ENCODE data around the gene RABGAP1L. TPM values are rescaled to one million over a fixed set of nuclear protein-coding genes. Genes with fewer than 3 reads are reported as not detected.

RABGAP1L gene
- total and polyA plus RNA-seq, 4 donors, result 4.8 to 53.5 (median 18.8) TPM

- TF ChIP-seq FOXA1 (IDR thresholded peaks at IDR 0.05) (no peak), FOXA2 (IDR thresholded peaks at IDR 0.05) (no peak), MAX (IDR thresholded peaks at IDR 0.05) (no peak), SP1 (IDR thresholded peaks at IDR 0.05) (no peak)
- Histone ChIP-seq H3K27me3 (ENCODE audit: control insufficient read depth in 4 of 4, insufficient read depth in 4 of 4, low read length in 3 of 4) (no peaks in the 10 kb centered on the region), H3K4me3 (ENCODE audit: low read depth in 1 of 3, low read length in 3 of 3) (no peak overlapping the region), H3K9me3 (ENCODE audit: control insufficient read depth in 4 of 4, low read length in 3 of 4) (no peaks in the 10 kb centered on the region), H3K36me3 (ENCODE audit: control insufficient read depth in 4 of 4, insufficient read depth in 3 of 4, low read depth in 1 of 4, low read length in 3 of 4) (no peaks in the 10 kb centered on the region), H3K9ac (ENCODE audit: low read depth in 1 of 2, low read length in 2 of 2) (no peak overlapping the region), H3K27ac (ENCODE audit: low read depth in 1 of 2, low read length in 2 of 2) (no peak overlapping the region), H3K4me1 (ENCODE audit: control insufficient read depth in 4 of 4, insufficient read depth in 4 of 4, low read length in 3 of 4) (peaks cover 0 to 15% (median 3%) of the 10 kb centered on the region in 4 donors)
- no peak for DNase-seq (ENCODE audit: low spot score)
- WGBS, result 46% methylated on average over 1 of the region's 1 CpG
These were observed 641.6 kb downstream of the RABGAP1L start for GRCh38 chr1:174800876-174801275.

- TF ChIP-seq HNF4A (conservative IDR thresholded peaks at IDR 0.05) (no peak), YY1 (IDR thresholded peaks at IDR 0.05) (no peak), HNF4G (IDR thresholded peaks at IDR 0.05) (no peak), GABPA (IDR thresholded peaks at IDR 0.05 in 1 of 2, conservative IDR thresholded peaks at IDR 0.05 in 1 of 2) (no peak), REST (IDR thresholded peaks at IDR 0.05) (no peak), CTCF (IDR thresholded peaks at IDR 0.05; ENCODE audit: low read depth, low read length, missing input control) (no peak)
These were observed 650.5 kb downstream of the RABGAP1L start for GRCh38 chr1:174809755-174810280.

GRCh38 chr1:174812016-174812415 lies 652.7 kb downstream of the RABGAP1L start:
- Histone ChIP-seq H3K9ac (ENCODE audit: low read depth in 1 of 2, low read length in 2 of 2) (no peak overlapping the region), H3K4me3 (ENCODE audit: low read depth in 1 of 3, low read length in 3 of 3) (no peak overlapping the region), H3K27ac (ENCODE audit: low read depth in 1 of 2, low read length in 2 of 2) (no peak overlapping the region), H3K4me1 (ENCODE audit: control insufficient read depth in 4 of 4, insufficient read depth in 4 of 4, low read length in 3 of 4) (peaks cover 0 to 3% (median 0%) of the 10 kb centered on the region in 4 donors), H3K9me3 (ENCODE audit: control insufficient read depth in 4 of 4, low read length in 3 of 4) (no peaks in the 10 kb centered on the region), H3K27me3 (ENCODE audit: control insufficient read depth in 4 of 4, insufficient read depth in 4 of 4, low read length in 3 of 4) (no peaks in the 10 kb centered on the region), H3K36me3 (ENCODE audit: control insufficient read depth in 4 of 4, insufficient read depth in 3 of 4, low read depth in 1 of 4, low read length in 3 of 4) (no peaks in the 10 kb centered on the region)
- TF ChIP-seq ATF3 (IDR thresholded peaks at IDR 0.05), result no peak
- DNase-seq (ENCODE audit: low spot score), result no peak

More at GRCh38 chr1:174809755-174810280, 650.5 kb downstream of the RABGAP1L start:
- H3K9me3 ChIP-seq (ENCODE audit: control insufficient read depth in 4 of 4, low read length in 3 of 4), result no peaks in the 10 kb centered on the region
- H3K27ac ChIP-seq (ENCODE audit: low read depth in 1 of 2, low read length in 2 of 2), result no peak overlapping the region
- H3K27me3 ChIP-seq (ENCODE audit: control insufficient read depth in 4 of 4, insufficient read depth in 4 of 4, low read length in 3 of 4), result no peaks in the 10 kb centered on the region
- H3K4me3 ChIP-seq (ENCODE audit: low read depth in 1 of 3, low read length in 3 of 3), result no peak overlapping the region
- no peak for DNase-seq (ENCODE audit: low spot score)
- peaks cover 0 to 3% (median 0%) of the 10 kb centered on the region in 4 donors for H3K4me1 ChIP-seq (ENCODE audit: control insufficient read depth in 4 of 4, insufficient read depth in 4 of 4, low read length in 3 of 4)
- H3K9ac ChIP-seq (ENCODE audit: low read depth in 1 of 2, low read length in 2 of 2), result no peak overlapping the region
- 49% methylated on average over 2 of the region's 2 CpGs for WGBS
- H3K36me3 ChIP-seq (ENCODE audit: control insufficient read depth in 4 of 4, insufficient read depth in 3 of 4, low read depth in 1 of 4, low read length in 3 of 4), result no peaks in the 10 kb centered on the region

Data from liver (tissue), 9 donors.